CD14-positive monocyte (primary cell): ENCODE data around the gene LIM2. TPM values are rescaled to one million over a fixed set of nuclear protein-coding genes. Genes with fewer than 3 reads are reported as not detected.

Experiments
- DNase-seq, 3 donors: peaks; one replicate each; pipeline ENCODE4 v3.0.0-alpha.2; 2011 to 2022
- H2AFZ ChIP-seq: 2 replicates; pipeline ENCODE4 v1.6.0; 2012; ENCODE audit warnings: mild to moderate bottlenecking, low read depth, low read length, inconsistent platforms; ENCODE audit not compliant: insufficient read depth, poor library complexity, severe bottlenecking
- H3K27ac ChIP-seq, 2 donors: 1 replicate in 1 of 2; 2 replicates in 1 of 2; pipeline ENCODE4 v1.5.1; 2012 to 2013; ENCODE audit warnings: low read length in 2 of 2, control low read depth in 1 of 2, inconsistent platforms in 1 of 2, low read depth in 1 of 2, mild to moderate bottlenecking in 1 of 2
- H3K27me3 ChIP-seq, 2 donors: one replicate each; pipeline versions ENCODE4 v1.6.0 to v1.6.1; 2011 to 2013; ENCODE audit warnings: low read length in 2 of 2; ENCODE audit not compliant: control insufficient read depth in 2 of 2, insufficient read depth in 2 of 2
- H3K36me3 ChIP-seq, 2 donors: replicated peaks in 1 of 2; 1 replicate in 1 of 2; 2 replicates in 1 of 2; pipeline versions ENCODE4 v1.5.1 to v1.6.1; 2012 to 2013; ENCODE audit warnings: low read length in 2 of 2, control low read depth in 1 of 2, inconsistent platforms in 1 of 2, mild to moderate bottlenecking in 1 of 2; ENCODE audit not compliant: insufficient read depth in 2 of 2, control insufficient read depth in 1 of 2
- H3K4me1 ChIP-seq, 2 donors: 1 replicate in 1 of 2; 2 replicates in 1 of 2; pipeline versions ENCODE4 v1.5.1 to v1.6.1; 2012 to 2013; ENCODE audit warnings: low read length in 2 of 2, control low read depth in 1 of 2, inconsistent platforms in 1 of 2, mild to moderate bottlenecking in 1 of 2, moderate library complexity in 1 of 2; ENCODE audit not compliant: insufficient read depth in 2 of 2, control insufficient read depth in 1 of 2
- H3K4me2 ChIP-seq: replicated peaks from 2 replicates; pipeline ENCODE3; 2012; ENCODE audit warnings: low read length, moderate library complexity, mild to moderate bottlenecking; ENCODE audit not compliant: poor library complexity, severe bottlenecking; ENCODE audit errors: extremely low read depth
- H3K4me3 ChIP-seq, 3 experiments: fragments of 200-600 bp in 1 of 3; sonication (generic) in 1 of 3; replicated peaks in 1 of 3; 1 replicate in 2 of 3; 2 replicates in 1 of 3; pipeline ENCODE4 v1.5.1; 2011 to 2013; ENCODE audit warnings: low read length in 3 of 3, mild to moderate bottlenecking in 3 of 3, control low read depth in 2 of 3, low read depth in 2 of 3, inconsistent platforms in 1 of 3, moderate library complexity in 1 of 3
- H3K79me2 ChIP-seq: 2 replicates; pipeline ENCODE4 v1.6.0; 2012; ENCODE audit warnings: mild to moderate bottlenecking, control low read depth, inconsistent platforms, low read length, moderate library complexity; ENCODE audit not compliant: insufficient read depth
- H3K9ac ChIP-seq: 2 replicates; pipeline ENCODE4 v1.6.0; 2017; ENCODE audit warnings: low read length, mild to moderate bottlenecking; ENCODE audit not compliant: insufficient read depth, poor library complexity, severe bottlenecking
- H3K9me3 ChIP-seq, 2 donors: replicated peaks in 1 of 2; 1 replicate in 1 of 2; 2 replicates in 1 of 2; pipeline versions ENCODE4 v1.5.1 to v1.6.1; 2012 to 2013; ENCODE audit warnings: low read length in 2 of 2, control low read depth in 1 of 2; ENCODE audit not compliant: control insufficient read depth in 1 of 2, insufficient read depth in 1 of 2
- H4K20me1 ChIP-seq: 2 replicates; pipeline ENCODE4 v1.6.0; 2012; ENCODE audit warnings: mild to moderate bottlenecking, low read length, control low read depth, moderate library complexity; ENCODE audit not compliant: insufficient read depth
- H3K27ac Mint-ChIP-seq, 7 donors: one replicate each; pipeline ENCODE4 v1.8.0; 2020; ENCODE audit warnings: mild to moderate bottlenecking in 7 of 7, mixed read lengths in 7 of 7, moderate library complexity in 6 of 7, inconsistent platforms in 2 of 7
- H3K27me3 Mint-ChIP-seq, 3 donors: one replicate each; pipeline ENCODE4 v1.8.0; 2021 to 2022; ENCODE audit warnings: low read depth in 3 of 3, mild to moderate bottlenecking in 3 of 3, mixed read lengths in 3 of 3, moderate library complexity in 3 of 3, inconsistent platforms in 1 of 3
- H3K36me3 Mint-ChIP-seq, 2 donors: one replicate each; pipeline ENCODE4 v1.8.0; 2020; ENCODE audit warnings: mixed read lengths in 2 of 2, inconsistent platforms in 1 of 2, mild to moderate bottlenecking in 1 of 2
- H3K4me1 Mint-ChIP-seq: one replicate; pipeline ENCODE4 v1.8.0; 2020; ENCODE audit warnings: mild to moderate bottlenecking, mixed read lengths
- H3K4me3 Mint-ChIP-seq, 2 donors: one replicate each; pipeline ENCODE4 v1.8.0; 2020; ENCODE audit warnings: mild to moderate bottlenecking in 2 of 2, mixed read lengths in 2 of 2, moderate library complexity in 1 of 2
- H3K9me3 Mint-ChIP-seq, 7 donors: one replicate each; pipeline ENCODE4 v1.8.0; 2020 to 2022; ENCODE audit warnings: mixed read lengths in 7 of 7, mild to moderate bottlenecking in 6 of 7, moderate library complexity in 6 of 7, inconsistent platforms in 2 of 7
- WGBS: methylation state at CpG from one replicate; pipeline ENCODE4 v1.1.5; 2013; ENCODE audit warnings: missing lambda C conversion rate; ENCODE audit not compliant: insufficient coverage; 5-methylcytosine and 5-hydroxymethylcytosine counted together
- intact Hi-C, 2 donors: fragments of 100-400 bp; cut with micrococcal nuclease; formaldehyde crosslinking; loops; one replicate each; pipeline versions ENCODE4 v1.15.0 to v1.15.1; 2023
- polyA plus RNA-seq, 3 donors: library from polyadenylated mRNA; depleted of rRNA in 1 of 3; unstranded in 2 of 3; stranded (reverse) in 1 of 3; fragments of 300-500 nt in 2 of 3; fragments of >200 nt in 1 of 3; fragmentation: Illumina TruSeq in 2 of 3; gene quantifications; 1 replicate in 2 of 3; 2 replicates in 1 of 3; pipeline ENCODE4 v1.2.3, GENCODE V29; 2012 to 2021
- TF ChIP-seq, protein P1 (sequence below): fragments of 200-600 bp; IDR thresholded peaks from one replicate; pipeline ENCODE4 v1.8.0; 2022; ENCODE audit warnings: antibody characterized with exemption, mild to moderate bottlenecking

Gene LIM2
- polyA plus RNA-seq, 3 donors = not detected

DNA sequence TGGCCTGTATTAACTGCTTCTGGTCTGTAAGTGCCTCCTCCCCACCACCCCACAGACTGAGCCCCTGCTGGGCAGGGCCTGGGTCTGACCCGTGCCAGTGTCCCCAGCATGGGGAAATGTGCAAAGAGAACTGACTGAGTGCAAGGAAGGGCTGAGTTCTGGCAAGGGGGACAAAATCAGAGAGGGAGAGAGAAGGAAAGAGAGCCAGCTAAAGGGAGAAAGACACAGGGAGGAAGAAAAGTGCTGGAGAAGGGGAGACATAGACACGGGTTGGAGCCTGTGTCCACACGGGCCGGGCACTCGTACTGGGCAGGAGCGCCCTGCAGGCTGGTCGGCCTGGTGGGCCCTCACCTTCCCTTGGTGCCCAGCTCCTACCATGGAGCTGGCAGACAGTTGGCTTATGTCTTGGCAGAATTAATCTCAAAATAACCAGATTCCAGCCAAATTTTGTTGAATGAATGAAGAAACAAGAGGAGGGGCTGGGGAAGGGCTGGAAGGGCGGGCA is 16.5 kb downstream of the LIM2 start:
- H3K4me1 Mint-ChIP-seq = peaks cover 75% of the 10 kb centered on the region
- H3K4me3 Mint-ChIP-seq = peak overlapping the region in 1 of 2 donors; percentile 59
- TF ChIP-seq, protein P1, sequence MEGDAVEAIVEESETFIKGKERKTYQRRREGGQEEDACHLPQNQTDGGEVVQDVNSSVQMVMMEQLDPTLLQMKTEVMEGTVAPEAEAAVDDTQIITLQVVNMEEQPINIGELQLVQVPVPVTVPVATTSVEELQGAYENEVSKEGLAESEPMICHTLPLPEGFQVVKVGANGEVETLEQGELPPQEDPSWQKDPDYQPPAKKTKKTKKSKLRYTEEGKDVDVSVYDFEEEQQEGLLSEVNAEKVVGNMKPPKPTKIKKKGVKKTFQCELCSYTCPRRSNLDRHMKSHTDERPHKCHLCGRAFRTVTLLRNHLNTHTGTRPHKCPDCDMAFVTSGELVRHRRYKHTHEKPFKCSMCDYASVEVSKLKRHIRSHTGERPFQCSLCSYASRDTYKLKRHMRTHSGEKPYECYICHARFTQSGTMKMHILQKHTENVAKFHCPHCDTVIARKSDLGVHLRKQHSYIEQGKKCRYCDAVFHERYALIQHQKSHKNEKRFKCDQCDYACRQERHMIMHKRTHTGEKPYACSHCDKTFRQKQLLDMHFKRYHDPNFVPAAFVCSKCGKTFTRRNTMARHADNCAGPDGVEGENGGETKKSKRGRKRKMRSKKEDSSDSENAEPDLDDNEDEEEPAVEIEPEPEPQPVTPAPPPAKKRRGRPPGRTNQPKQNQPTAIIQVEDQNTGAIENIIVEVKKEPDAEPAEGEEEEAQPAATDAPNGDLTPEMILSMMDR = no peak
- peak overlapping the region; percentile 79 for H2AFZ ChIP-seq
- peaks cover 57 to 80% of the 10 kb centered on the region in 2 donors for H3K4me1 ChIP-seq
- H3K36me3 ChIP-seq = no peaks in the 10 kb centered on the region
- 67% methylated on average over 1 of the region's 8 CpGs for WGBS
- peaks cover 0 to 1% of the 10 kb centered on the region in 2 donors for H3K36me3 Mint-ChIP-seq
- peak overlapping the region in 1 of 2 donors; percentile 81 for H3K27ac ChIP-seq
- H3K9me3 Mint-ChIP-seq = peaks cover 0 to 1% (median 0%) of the 10 kb centered on the region in 7 donors
- no peak overlapping the region for H3K9ac ChIP-seq
- H3K27ac Mint-ChIP-seq = peak overlapping the region in 1 of 7 donors; percentile 81
- intact Hi-C loops = no loop called here
- H3K27me3 Mint-ChIP-seq = peaks cover 0 to 6% (median 0%) of the 10 kb centered on the region in 3 donors
- peaks cover 47% of the 10 kb centered on the region for H3K79me2 ChIP-seq
- H4K20me1 ChIP-seq = no peaks in the 10 kb centered on the region
- peak overlapping the region in 1 of 3 experiments; percentile 62 for H3K4me3 ChIP-seq
- no peak for DNase-seq
- H3K4me2 ChIP-seq = peak overlapping the region; percentile 62
- no peaks in the 10 kb centered on the region for H3K27me3 ChIP-seq
- H3K9me3 ChIP-seq = no peaks in the 10 kb centered on the region

GRCh38 chr19:51370230-51370629 is 17.5 kb downstream of the LIM2 start:
- WGBS = 93% methylated on average over 3 of the region's 4 CpGs
- H3K27me3 Mint-ChIP-seq = peaks cover 0 to 6% (median 0%) of the 10 kb centered on the region in 3 donors

More at GRCh38 chr19:51370230-51370629, 17.5 kb downstream of the LIM2 start:
- Histone ChIP-seq H2AFZ (no peak overlapping the region), H3K27ac (no peak overlapping the region), H3K4me1 (peaks cover 57 to 78% of the 10 kb centered on the region in 2 donors), H4K20me1 (no peaks in the 10 kb centered on the region), H3K27me3 (no peaks in the 10 kb centered on the region), H3K36me3 (no peaks in the 10 kb centered on the region), H3K4me2 (no peak overlapping the region), H3K4me3 (no peak overlapping the region), H3K9ac (no peak overlapping the region), H3K9me3 (no peaks in the 10 kb centered on the region), H3K79me2 (peaks cover 56% of the 10 kb centered on the region)
- peak overlapping the region in 1 of 2 donors; percentile 1 for H3K4me3 Mint-ChIP-seq
- no peaks in the 10 kb centered on the region for H3K36me3 Mint-ChIP-seq
- intact Hi-C loops = no loop called here
- peak overlapping the region in 2 of 7 donors; percentile 71 to 81 for H3K27ac Mint-ChIP-seq
- TF ChIP-seq, protein P1 = no peak
- H3K9me3 Mint-ChIP-seq = peaks cover 0 to 1% (median 0%) of the 10 kb centered on the region in 7 donors
- peaks cover 72% of the 10 kb centered on the region for H3K4me1 Mint-ChIP-seq
- DNase-seq = no peak
